ENCODE measurements around the gene BABAM2. TPM values are rescaled to one million over a fixed set of nuclear protein-coding genes. Genes with fewer than 3 reads are reported as not detected.

The BABAM2 gene
- total and polyA plus RNA-seq, 8 donors, result 27.1 to 49.2 (median 28.4) TPM

DNA sequence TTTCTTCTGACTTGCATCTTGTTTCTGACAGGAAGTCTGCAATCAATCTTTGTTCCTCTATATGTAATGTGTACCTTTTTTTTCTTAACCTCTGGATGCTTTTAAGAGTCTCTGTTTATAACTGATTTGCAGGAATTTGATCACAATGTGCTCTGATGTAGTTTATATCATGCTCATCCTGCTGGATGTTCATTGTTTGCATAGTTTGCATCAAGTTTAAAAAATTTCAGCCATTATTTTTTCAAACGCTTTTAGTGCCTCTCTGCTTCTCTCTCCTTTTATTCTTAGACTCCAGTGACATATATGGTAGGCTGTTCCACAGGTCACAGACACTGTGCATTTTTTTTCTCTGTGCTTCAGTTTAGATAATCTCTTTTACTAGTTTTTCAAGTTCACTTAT, 24.3 kb upstream of the BABAM2 start:
- ATAC-seq (no peak), DNase-seq (no peak)
- TF ChIP-seq, protein P1, sequence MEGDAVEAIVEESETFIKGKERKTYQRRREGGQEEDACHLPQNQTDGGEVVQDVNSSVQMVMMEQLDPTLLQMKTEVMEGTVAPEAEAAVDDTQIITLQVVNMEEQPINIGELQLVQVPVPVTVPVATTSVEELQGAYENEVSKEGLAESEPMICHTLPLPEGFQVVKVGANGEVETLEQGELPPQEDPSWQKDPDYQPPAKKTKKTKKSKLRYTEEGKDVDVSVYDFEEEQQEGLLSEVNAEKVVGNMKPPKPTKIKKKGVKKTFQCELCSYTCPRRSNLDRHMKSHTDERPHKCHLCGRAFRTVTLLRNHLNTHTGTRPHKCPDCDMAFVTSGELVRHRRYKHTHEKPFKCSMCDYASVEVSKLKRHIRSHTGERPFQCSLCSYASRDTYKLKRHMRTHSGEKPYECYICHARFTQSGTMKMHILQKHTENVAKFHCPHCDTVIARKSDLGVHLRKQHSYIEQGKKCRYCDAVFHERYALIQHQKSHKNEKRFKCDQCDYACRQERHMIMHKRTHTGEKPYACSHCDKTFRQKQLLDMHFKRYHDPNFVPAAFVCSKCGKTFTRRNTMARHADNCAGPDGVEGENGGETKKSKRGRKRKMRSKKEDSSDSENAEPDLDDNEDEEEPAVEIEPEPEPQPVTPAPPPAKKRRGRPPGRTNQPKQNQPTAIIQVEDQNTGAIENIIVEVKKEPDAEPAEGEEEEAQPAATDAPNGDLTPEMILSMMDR (IDR thresholded peaks at IDR 0.05), result no peak
- H3K9me3 ChIP-seq, result no peaks in the 10 kb centered on the region
- H3K27ac ChIP-seq, result no peak overlapping the region
- H3K4me3 ChIP-seq, result no peak overlapping the region
- no peaks in the 10 kb centered on the region for H3K36me3 ChIP-seq
- intact Hi-C loops (cut with DNase I), result no loop called here
- H3K4me1 ChIP-seq, result no peaks in the 10 kb centered on the region
- no peaks in the 10 kb centered on the region for H3K27me3 ChIP-seq

GRCh38 chr2:27869763-27870162, 20.8 kb upstream of the BABAM2 start:
- intact Hi-C loops (cut with DNase I), result no loop called here
- H3K27me3 ChIP-seq, result no peaks in the 10 kb centered on the region
- no peak overlapping the region for H3K4me3 ChIP-seq
- DNase-seq, result no peak
- ATAC-seq, result no peak
- TF ChIP-seq, protein P1 (IDR thresholded peaks at IDR 0.05), result no peak
- no peaks in the 10 kb centered on the region for H3K36me3 ChIP-seq
- no peaks in the 10 kb centered on the region for H3K9me3 ChIP-seq
- H3K4me1 ChIP-seq, result no peaks in the 10 kb centered on the region
- no peak overlapping the region for H3K27ac ChIP-seq

GRCh38 chr2:27870724-27871123, 19.8 kb upstream of the BABAM2 start:
- ATAC-seq (no peak), DNase-seq (no peak)
- H3K27me3 ChIP-seq, result no peaks in the 10 kb centered on the region
- H3K9me3 ChIP-seq, result no peaks in the 10 kb centered on the region
- TF ChIP-seq, protein P1 (IDR thresholded peaks at IDR 0.05), result no peak
- no peak overlapping the region for H3K4me3 ChIP-seq
- intact Hi-C loops (cut with DNase I), result no loop called here
- H3K36me3 ChIP-seq, result no peaks in the 10 kb centered on the region
- H3K27ac ChIP-seq, result no peak overlapping the region
- H3K4me1 ChIP-seq, result no peaks in the 10 kb centered on the region

GRCh38 chr2:27871802-27872201, 18.7 kb upstream of the BABAM2 start:
- ATAC-seq, result no peak
- Histone ChIP-seq H3K27me3 (no peaks in the 10 kb centered on the region), H3K27ac (no peak overlapping the region), H3K9me3 (peaks cover 0 to 7% of the 10 kb centered on the region in 2 donors), H3K36me3 (no peaks in the 10 kb centered on the region), H3K4me1 (no peaks in the 10 kb centered on the region), H3K4me3 (no peak overlapping the region)
- intact Hi-C loops (cut with DNase I), result no loop called here
- TF ChIP-seq, protein P1 (IDR thresholded peaks at IDR 0.05), result no peak
- no peak for DNase-seq

DNA sequence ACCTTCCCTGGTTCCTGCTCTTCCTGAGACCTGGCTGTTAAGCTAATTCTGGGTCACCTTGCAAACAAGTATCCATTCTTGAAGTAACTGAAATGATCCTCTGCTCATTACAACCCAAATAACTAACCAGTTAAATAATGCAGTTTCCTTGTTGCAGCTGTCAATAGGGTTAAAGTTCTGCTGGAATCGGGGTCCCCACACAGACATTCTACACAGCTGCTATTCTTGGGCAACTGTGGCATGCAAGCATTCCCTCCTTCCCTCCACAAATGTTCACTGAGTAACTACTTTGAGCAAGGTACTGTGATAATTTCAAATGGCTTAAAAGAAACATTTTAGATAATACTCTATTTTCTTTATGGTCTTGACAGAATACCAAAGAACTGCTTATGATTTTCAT, 17.4 kb upstream of the BABAM2 start:
- ATAC-seq (no peak), DNase-seq (no peak)
- H3K4me3 ChIP-seq, result no peak overlapping the region
- H3K9me3 ChIP-seq, result peaks cover 0 to 7% of the 10 kb centered on the region in 2 donors
- no peaks in the 10 kb centered on the region for H3K27me3 ChIP-seq
- H3K36me3 ChIP-seq, result no peaks in the 10 kb centered on the region
- no peak overlapping the region for H3K27ac ChIP-seq
- no peaks in the 10 kb centered on the region for H3K4me1 ChIP-seq
- TF ChIP-seq, protein P1 (IDR thresholded peaks at IDR 0.05), result no peak
- intact Hi-C loops (cut with DNase I), result no loop called here

Measured in left lung (tissue), 10 donors.